ENCODE data around the gene OPCML.

The OPCML gene

GRCh38 chr11:133300666-133301065 is 231.6 kb downstream of the OPCML start:
- H3K9me3 ChIP-seq (ENCODE audit: control insufficient read depth, insufficient read depth, low read depth, low read length) = 0 out of 2 replicates have a peak, but pooled peaks cover 3% of the 10 kb centered on the region
- no peak overlapping the region for H3K4me3 ChIP-seq (ENCODE audit: low read depth, low read length)
- no peak overlapping the region for H3K9ac ChIP-seq (ENCODE audit: low read length)
- H3K36me3 ChIP-seq (ENCODE audit: control insufficient read depth, insufficient read depth, low read length) = no peaks in the 10 kb centered on the region
- H3K27ac ChIP-seq (ENCODE audit: low read depth, low read length) = no peak overlapping the region
- H3K27me3 ChIP-seq (ENCODE audit: control insufficient read depth, insufficient read depth, low read length) = no peaks in the 10 kb centered on the region
- no peaks in the 10 kb centered on the region for H3K4me1 ChIP-seq (ENCODE audit: control insufficient read depth, insufficient read depth, low read length)

GRCh38 chr11:133291780-133292179 is 240.5 kb downstream of the OPCML start:
- H3K4me3 ChIP-seq (ENCODE audit: low read depth, low read length) = no peak overlapping the region
- H3K36me3 ChIP-seq (ENCODE audit: control insufficient read depth, insufficient read depth, low read length) = no peaks in the 10 kb centered on the region
- H3K9ac ChIP-seq (ENCODE audit: low read length) = no peak overlapping the region
- no peak overlapping the region for H3K27ac ChIP-seq (ENCODE audit: low read depth, low read length)
- no peaks in the 10 kb centered on the region for H3K4me1 ChIP-seq (ENCODE audit: control insufficient read depth, insufficient read depth, low read length)
- H3K9me3 ChIP-seq (ENCODE audit: control insufficient read depth, insufficient read depth, low read depth, low read length) = no peaks in the 10 kb centered on the region
- H3K27me3 ChIP-seq (ENCODE audit: control insufficient read depth, insufficient read depth, low read length) = no peaks in the 10 kb centered on the region

- Histone ChIP-seq H3K4me1 (ENCODE audit: control insufficient read depth, insufficient read depth, low read length) (peaks cover 18% of the 10 kb centered on the region), H3K9ac (ENCODE audit: low read length) (no peak overlapping the region), H3K27ac (ENCODE audit: low read depth, low read length) (no peak overlapping the region), H3K27me3 (ENCODE audit: control insufficient read depth, insufficient read depth, low read length) (no peaks in the 10 kb centered on the region), H3K36me3 (ENCODE audit: control insufficient read depth, insufficient read depth, low read length) (no peaks in the 10 kb centered on the region), H3K9me3 (ENCODE audit: control insufficient read depth, insufficient read depth, low read depth, low read length) (peaks cover 12% of the 10 kb centered on the region), H3K4me3 (ENCODE audit: low read depth, low read length) (no peak overlapping the region)
Measured at GRCh38 chr11:133285359-133285758, 246.9 kb downstream of the OPCML start.

GRCh38 chr11:133284156-133284555 is 248.1 kb downstream of the OPCML start:
- H3K36me3 ChIP-seq (ENCODE audit: control insufficient read depth, insufficient read depth, low read length) = no peaks in the 10 kb centered on the region
- no peak overlapping the region for H3K9ac ChIP-seq (ENCODE audit: low read length)
- no peaks in the 10 kb centered on the region for H3K27me3 ChIP-seq (ENCODE audit: control insufficient read depth, insufficient read depth, low read length)
- H3K9me3 ChIP-seq (ENCODE audit: control insufficient read depth, insufficient read depth, low read depth, low read length) = peaks cover 12% of the 10 kb centered on the region
- peaks cover 19% of the 10 kb centered on the region for H3K4me1 ChIP-seq (ENCODE audit: control insufficient read depth, insufficient read depth, low read length)
- H3K4me3 ChIP-seq (ENCODE audit: low read depth, low read length) = no peak overlapping the region
- H3K27ac ChIP-seq (ENCODE audit: low read depth, low read length) = no peak overlapping the region

- peaks cover 10% of the 10 kb centered on the region for H3K9me3 ChIP-seq (ENCODE audit: control insufficient read depth, insufficient read depth, low read depth, low read length)
- H3K9ac ChIP-seq (ENCODE audit: low read length) = no peak overlapping the region
- peaks cover 4% of the 10 kb centered on the region; the same call in 1 of the 2 replicates for H3K4me1 ChIP-seq (ENCODE audit: control insufficient read depth, insufficient read depth, low read length)
Measured at GRCh38 chr11:133277886-133278285, 254.4 kb downstream of the OPCML start.

GRCh38 chr11:133271871-133272776 is 260.2 kb downstream of the OPCML start:
- Histone ChIP-seq H3K36me3 (ENCODE audit: control insufficient read depth, insufficient read depth, low read length) (no peaks in the 10 kb centered on the region), H3K9ac (ENCODE audit: low read length) (no peak overlapping the region), H3K4me1 (ENCODE audit: control insufficient read depth, insufficient read depth, low read length) (no peaks in the 10 kb centered on the region), H3K27ac (ENCODE audit: low read depth, low read length) (no peak overlapping the region), H3K9me3 (ENCODE audit: control insufficient read depth, insufficient read depth, low read depth, low read length) (0 out of 2 replicates have a peak, but pooled peaks cover 3% of the 10 kb centered on the region), H3K4me3 (ENCODE audit: low read depth, low read length) (no peak overlapping the region), H3K27me3 (ENCODE audit: control insufficient read depth, insufficient read depth, low read length) (no peaks in the 10 kb centered on the region)

More at GRCh38 chr11:133277886-133278285, 254.4 kb downstream of the OPCML start:
- Histone ChIP-seq H3K27ac (ENCODE audit: low read depth, low read length) (no peak overlapping the region), H3K27me3 (ENCODE audit: control insufficient read depth, insufficient read depth, low read length) (no peaks in the 10 kb centered on the region), H3K4me3 (ENCODE audit: low read depth, low read length) (no peak overlapping the region), H3K36me3 (ENCODE audit: control insufficient read depth, insufficient read depth, low read length) (no peaks in the 10 kb centered on the region)

GRCh38 chr11:133271206-133271605 is 261.1 kb downstream of the OPCML start:
- Histone ChIP-seq H3K9me3 (ENCODE audit: control insufficient read depth, insufficient read depth, low read depth, low read length) (0 out of 2 replicates have a peak, but pooled peaks cover 3% of the 10 kb centered on the region), H3K27ac (ENCODE audit: low read depth, low read length) (no peak overlapping the region), H3K4me1 (ENCODE audit: control insufficient read depth, insufficient read depth, low read length) (no peaks in the 10 kb centered on the region), H3K9ac (ENCODE audit: low read length) (no peak overlapping the region), H3K36me3 (ENCODE audit: control insufficient read depth, insufficient read depth, low read length) (no peaks in the 10 kb centered on the region), H3K4me3 (ENCODE audit: low read depth, low read length) (no peak overlapping the region), H3K27me3 (ENCODE audit: control insufficient read depth, insufficient read depth, low read length) (no peaks in the 10 kb centered on the region)

- H3K9ac ChIP-seq (ENCODE audit: low read length) = no peak overlapping the region
- H3K4me1 ChIP-seq (ENCODE audit: control insufficient read depth, insufficient read depth, low read length) = no peaks in the 10 kb centered on the region
- no peak overlapping the region for H3K27ac ChIP-seq (ENCODE audit: low read depth, low read length)
- H3K9me3 ChIP-seq (ENCODE audit: control insufficient read depth, insufficient read depth, low read depth, low read length) = 0 out of 2 replicates have a peak, but pooled peaks cover 3% of the 10 kb centered on the region
- H3K4me3 ChIP-seq (ENCODE audit: low read depth, low read length) = no peak overlapping the region
- no peaks in the 10 kb centered on the region for H3K36me3 ChIP-seq (ENCODE audit: control insufficient read depth, insufficient read depth, low read length)
- no peaks in the 10 kb centered on the region for H3K27me3 ChIP-seq (ENCODE audit: control insufficient read depth, insufficient read depth, low read length)
Measured at GRCh38 chr11:133269267-133269666, 263.0 kb downstream of the OPCML start.

- Histone ChIP-seq H3K4me3 (ENCODE audit: low read depth, low read length) (no peak overlapping the region), H3K27me3 (ENCODE audit: control insufficient read depth, insufficient read depth, low read length) (no peaks in the 10 kb centered on the region), H3K9me3 (ENCODE audit: control insufficient read depth, insufficient read depth, low read depth, low read length) (0 out of 2 replicates have a peak, but pooled peaks cover 3% of the 10 kb centered on the region), H3K36me3 (ENCODE audit: control insufficient read depth, insufficient read depth, low read length) (no peaks in the 10 kb centered on the region), H3K4me1 (ENCODE audit: control insufficient read depth, insufficient read depth, low read length) (no peaks in the 10 kb centered on the region), H3K9ac (ENCODE audit: low read length) (no peak overlapping the region), H3K27ac (ENCODE audit: low read depth, low read length) (no peak overlapping the region)
Measured at GRCh38 chr11:133266986-133267385, 265.3 kb downstream of the OPCML start.

GRCh38 chr11:133265530-133266035 is 266.7 kb downstream of the OPCML start:
- no peaks in the 10 kb centered on the region for H3K27me3 ChIP-seq (ENCODE audit: control insufficient read depth, insufficient read depth, low read length)
- H3K9ac ChIP-seq (ENCODE audit: low read length) = no peak overlapping the region
- H3K9me3 ChIP-seq (ENCODE audit: control insufficient read depth, insufficient read depth, low read depth, low read length) = 0 out of 2 replicates have a peak, but pooled peaks cover 3% of the 10 kb centered on the region
- H3K4me3 ChIP-seq (ENCODE audit: low read depth, low read length) = no peak overlapping the region
- H3K36me3 ChIP-seq (ENCODE audit: control insufficient read depth, insufficient read depth, low read length) = no peaks in the 10 kb centered on the region
- no peaks in the 10 kb centered on the region for H3K4me1 ChIP-seq (ENCODE audit: control insufficient read depth, insufficient read depth, low read length)
- no peak overlapping the region for H3K27ac ChIP-seq (ENCODE audit: low read depth, low read length)

- no peak overlapping the region for H3K4me3 ChIP-seq (ENCODE audit: low read depth, low read length)
- no peaks in the 10 kb centered on the region for H3K36me3 ChIP-seq (ENCODE audit: control insufficient read depth, insufficient read depth, low read length)
- 0 out of 2 replicates have a peak, but pooled peaks cover 3% of the 10 kb centered on the region for H3K9me3 ChIP-seq (ENCODE audit: control insufficient read depth, insufficient read depth, low read depth, low read length)
- H3K4me1 ChIP-seq (ENCODE audit: control insufficient read depth, insufficient read depth, low read length) = no peaks in the 10 kb centered on the region
- H3K9ac ChIP-seq (ENCODE audit: low read length) = no peak overlapping the region
- no peaks in the 10 kb centered on the region for H3K27me3 ChIP-seq (ENCODE audit: control insufficient read depth, insufficient read depth, low read length)
- H3K27ac ChIP-seq (ENCODE audit: low read depth, low read length) = no peak overlapping the region
Measured at GRCh38 chr11:133263332-133263731, 269.0 kb downstream of the OPCML start.
